Neuronal stem cell (in vitro differentiated cells): ENCODE results near the gene SPIN2A.
"Not testable (repeated sequence)": the region's sequence is repeated elsewhere in the genome, so short reads cannot be mapped to it uniquely, and the experiment has no call there.

Experiments
- DNase-seq: peaks from one replicate; pipeline ENCODE4 v3.0.0-alpha.2; 2013; ENCODE audit warnings: low spot score
- H2AFZ ChIP-seq: one replicate; pipeline ENCODE4 v1.6.1; 2013; ENCODE audit warnings: mild to moderate bottlenecking, low read length, inconsistent platforms
- H2AK5ac ChIP-seq: 2 replicates; pipeline ENCODE4 v1.6.1; 2013; ENCODE audit warnings: low read depth, mild to moderate bottlenecking, inconsistent platforms, low read length, moderate library complexity, mixed read lengths
- H2BK120ac ChIP-seq: 2 replicates; pipeline ENCODE4 v1.6.1; 2013; ENCODE audit warnings: low read depth, mild to moderate bottlenecking, inconsistent platforms, low read length, moderate library complexity, mixed read lengths
- H2BK12ac ChIP-seq: one replicate; pipeline ENCODE4 v1.6.1; 2013; ENCODE audit warnings: low read length, inconsistent platforms
- H2BK15ac ChIP-seq: 2 replicates; pipeline ENCODE4 v1.6.1; 2013; ENCODE audit warnings: mild to moderate bottlenecking, low read length, inconsistent platforms, mixed read lengths
- H2BK5ac ChIP-seq: one replicate; pipeline ENCODE4 v1.6.1; 2013; ENCODE audit warnings: inconsistent platforms, mild to moderate bottlenecking, low read length, moderate library complexity
- H3K14ac ChIP-seq: one replicate; pipeline ENCODE4 v1.6.1; 2013; ENCODE audit warnings: low read length, inconsistent platforms
- H3K18ac ChIP-seq: 2 replicates; pipeline ENCODE4 v1.6.1; 2013; ENCODE audit warnings: low read length, inconsistent platforms
- H3K23ac ChIP-seq: 2 replicates; pipeline ENCODE4 v1.6.1; 2013; ENCODE audit warnings: low read depth, mild to moderate bottlenecking, mixed read lengths, low read length, inconsistent platforms; ENCODE audit not compliant: poor library complexity
- H3K27ac ChIP-seq: replicated peaks from 3 replicates; pipeline ENCODE4 v1.5.1; 2013; ENCODE audit warnings: low read length, inconsistent platforms
- H3K27me3 ChIP-seq, 3 experiments: 2 replicates each; pipeline ENCODE4 v1.6.1; 2013; ENCODE audit warnings: low read length in 3 of 3, mild to moderate bottlenecking in 2 of 3, inconsistent platforms in 1 of 3, low read depth in 1 of 3, mixed read lengths in 1 of 3, moderate library complexity in 1 of 3; ENCODE audit not compliant: control insufficient read depth in 3 of 3, insufficient read depth in 3 of 3
- H3K36me3 ChIP-seq, 2 donors: replicated peaks in 1 of 2; 2 replicates each; pipeline ENCODE4 v1.6.1; 2013; ENCODE audit warnings: low read length in 2 of 2; ENCODE audit not compliant: control insufficient read depth in 2 of 2, insufficient read depth in 2 of 2
- H3K4ac ChIP-seq: 2 replicates; pipeline ENCODE4 v1.6.1; 2013; ENCODE audit warnings: inconsistent platforms, mild to moderate bottlenecking, low read length, moderate library complexity
- H3K4me1 ChIP-seq, 2 donors: 1 replicate in 1 of 2; 2 replicates in 1 of 2; pipeline ENCODE4 v1.6.1; 2013; ENCODE audit warnings: low read length in 2 of 2, low read depth in 1 of 2; ENCODE audit not compliant: control insufficient read depth in 2 of 2, insufficient read depth in 1 of 2
- H3K4me2 ChIP-seq: one replicate; pipeline ENCODE4 v1.6.1; 2013; ENCODE audit warnings: mild to moderate bottlenecking, low read length, inconsistent platforms; ENCODE audit not compliant: insufficient read depth, poor library complexity, severe bottlenecking
- H3K4me3 ChIP-seq, 2 donors: 2 replicates each; pipeline ENCODE4 v1.5.1; 2013; ENCODE audit warnings: low read length in 2 of 2, mild to moderate bottlenecking in 2 of 2, inconsistent platforms in 1 of 2, moderate library complexity in 1 of 2
- H3K79me1 ChIP-seq: one replicate; pipeline ENCODE4 v1.6.1; 2013; ENCODE audit warnings: low read depth, mild to moderate bottlenecking, inconsistent platforms, low read length, moderate library complexity
- H3K9ac ChIP-seq: one replicate; pipeline ENCODE4 v1.6.1; 2013; ENCODE audit warnings: mild to moderate bottlenecking, low read depth, low read length, inconsistent platforms; ENCODE audit not compliant: poor library complexity
- H3K9me3 ChIP-seq, 2 donors: replicated peaks in 1 of 2; 2 replicates each; pipeline versions ENCODE3 to v1.6.1; 2013; ENCODE audit warnings: low read length in 2 of 2, mild to moderate bottlenecking in 2 of 2, inconsistent platforms in 1 of 2, low read depth in 1 of 2, mixed read lengths in 1 of 2, moderate library complexity in 1 of 2; ENCODE audit not compliant: control insufficient read depth in 2 of 2, insufficient read depth in 1 of 2
- H4K8ac ChIP-seq: one replicate; pipeline ENCODE4 v1.6.1; 2013; ENCODE audit warnings: low read depth, mild to moderate bottlenecking, inconsistent platforms, low read length, moderate library complexity
- H4K91ac ChIP-seq: one replicate; pipeline ENCODE4 v1.6.1; 2013; ENCODE audit warnings: low read length, low read depth, mild to moderate bottlenecking, inconsistent platforms; ENCODE audit not compliant: poor library complexity
- WGBS, 2 donors: extraction: QIAGEN DNeasy Blood & Tissue Kit; methylation state at CpG; one replicate each; pipeline ENCODE4 v1.1.7; 2013; ENCODE audit warnings: missing lambda C conversion rate in 2 of 2, mixed read lengths in 1 of 2; ENCODE audit not compliant: insufficient read length in 2 of 2, insufficient replicate concordance in 1 of 2; ENCODE audit errors: extremely low coverage in 2 of 2; 5-methylcytosine and 5-hydroxymethylcytosine counted together

SPIN2A gene

GRCh38 chrX:57156397-57157049 lies 19.3 kb upstream of the SPIN2A start:
- Histone ChIP-seq H3K27ac (no peak overlapping the region), H2BK12ac (no peak overlapping the region), H4K8ac (no peak overlapping the region), H3K18ac (no peak overlapping the region), H3K23ac (no peak overlapping the region), H3K79me1 (no peaks in the 10 kb centered on the region), H3K4me2 (no peak overlapping the region), H3K4ac (no peak overlapping the region), H3K9ac (no peak overlapping the region), H3K4me3 (no peak overlapping the region), H2BK120ac (no peak overlapping the region), H3K9me3 (no peaks in the 10 kb centered on the region), H2BK5ac (no peak overlapping the region), H3K14ac (no peak overlapping the region), H4K91ac (no peak overlapping the region), H2AK5ac (no peak overlapping the region), H3K27me3 (no peaks in the 10 kb centered on the region), H3K36me3 (no peaks in the 10 kb centered on the region), H3K4me1 (peaks cover 0 to 3% of the 10 kb centered on the region in 2 donors), H2AFZ (no peak overlapping the region), H2BK15ac (no peak overlapping the region)
- no CpG with 5 or more reads among the region's 5 CpGs for WGBS, 2 donors
- peak; percentile 9 for DNase-seq

GRCh38 chrX:57155171-57155570 lies 18.0 kb upstream of the SPIN2A start:
- no peak overlapping the region for H4K91ac ChIP-seq
- H3K9me3 ChIP-seq = no peaks in the 10 kb centered on the region
- H4K8ac ChIP-seq = no peak overlapping the region
- no peak for DNase-seq
- no CpG with 5 or more reads among the region's 2 CpGs for WGBS, 2 donors
- H3K4ac ChIP-seq = no peak overlapping the region
- no peak overlapping the region for H2AK5ac ChIP-seq
- peaks cover 0 to 3% of the 10 kb centered on the region in 2 donors for H3K4me1 ChIP-seq
- H2BK12ac ChIP-seq = no peak overlapping the region
- no peak overlapping the region for H3K4me3 ChIP-seq
- H3K4me2 ChIP-seq = no peak overlapping the region
- H3K23ac ChIP-seq = no peak overlapping the region
- no peak overlapping the region for H2BK5ac ChIP-seq
- H3K9ac ChIP-seq = no peak overlapping the region
- no peak overlapping the region for H3K18ac ChIP-seq
- H3K14ac ChIP-seq = no peak overlapping the region
- H2BK120ac ChIP-seq = no peak overlapping the region
- H3K79me1 ChIP-seq = no peaks in the 10 kb centered on the region
- H3K27me3 ChIP-seq = no peaks in the 10 kb centered on the region
- H3K36me3 ChIP-seq = no peaks in the 10 kb centered on the region
- no peak overlapping the region for H2BK15ac ChIP-seq
- no peak overlapping the region for H3K27ac ChIP-seq
- H2AFZ ChIP-seq = no peak overlapping the region

GRCh38 chrX:57152222-57152621 lies 15.0 kb upstream of the SPIN2A start:
- not testable (repeated sequence) for H3K4me3 ChIP-seq, H3K4ac ChIP-seq, H3K18ac ChIP-seq, H3K36me3 ChIP-seq, H3K4me1 ChIP-seq, H3K4me2 ChIP-seq, DNase-seq, H2BK12ac ChIP-seq, H2BK5ac ChIP-seq, H3K23ac ChIP-seq, H3K9me3 ChIP-seq, H2BK120ac ChIP-seq, H3K79me1 ChIP-seq, H4K8ac ChIP-seq, H2AFZ ChIP-seq, H4K91ac ChIP-seq, H2BK15ac ChIP-seq, H3K9ac ChIP-seq, H3K27me3 ChIP-seq, H3K27ac ChIP-seq, H2AK5ac ChIP-seq, H3K14ac ChIP-seq
- no CpG with 5 or more reads among the region's 8 CpGs for WGBS, 2 donors

- Histone ChIP-seq H3K23ac (no peak overlapping the region), H3K4ac (no peak overlapping the region), H2AFZ (no peak overlapping the region), H2BK12ac (no peak overlapping the region), H3K27ac (no peak overlapping the region), H4K8ac (no peak overlapping the region), H3K27me3 (no peaks in the 10 kb centered on the region), H3K4me1 (peaks cover 0 to 2% of the 10 kb centered on the region in 2 donors), H3K36me3 (peaks cover 0 to 2% of the 10 kb centered on the region in 2 donors), H3K79me1 (no peaks in the 10 kb centered on the region), H3K4me3 (no peak overlapping the region), H3K14ac (no peak overlapping the region), H3K9ac (no peak overlapping the region), H3K4me2 (no peak overlapping the region), H3K9me3 (no peaks in the 10 kb centered on the region), H4K91ac (no peak overlapping the region), H2AK5ac (no peak overlapping the region), H2BK15ac (no peak overlapping the region), H2BK120ac (no peak overlapping the region), H2BK5ac (no peak overlapping the region), H3K18ac (no peak overlapping the region)
- WGBS, 2 donors = no CpG with 5 or more reads among the region's 4 CpGs
- no peak for DNase-seq
Observed at GRCh38 chrX:57138674-57139073, 1.5 kb upstream of the SPIN2A start.
